Activated naive CD4-positive, alpha-beta T cell treated with anti-CD3 and anti-CD28 coated beads, Interleukin-2, amount 50 U/mL, for 72 hours (primary cell): ENCODE measurements around the gene PIMREG. TPM values are rescaled to one million over a fixed set of nuclear protein-coding genes. Genes with fewer than 3 reads are reported as not detected.
A peak's percentile ranks its signal among the peaks of the same experiment; 100 is the strongest.
"Not testable (repeated sequence)": the region's sequence is repeated elsewhere in the genome, so short reads cannot be mapped to it uniquely, and the experiment has no call there.

ENCODE experiments used
- ATAC-seq, 2 donors: fragments of 150-1000 bp; cut with Tn5 transposase; 2 replicates each; pipeline ENCODE4 v1.10.0; 2021; ENCODE audit warnings: mild to moderate bottlenecking in 2 of 2, moderate library complexity in 2 of 2
- DNase-seq, 2 donors: peaks; one replicate each; pipeline ENCODE4 v3.0.0; 2021 to 2022; ENCODE audit warnings: low spot score in 2 of 2
- H3K27ac Mint-ChIP-seq, 2 donors: one replicate each; pipeline ENCODE4 v1.8.0; 2022; ENCODE audit warnings: mild to moderate bottlenecking in 2 of 2, mixed read lengths in 2 of 2
- H3K36me3 Mint-ChIP-seq, 2 donors: one replicate each; pipeline ENCODE4 v1.8.0; 2022; ENCODE audit warnings: mixed read lengths in 2 of 2
- H3K9me3 Mint-ChIP-seq, 2 donors: one replicate each; pipeline ENCODE4 v1.8.0; 2022; ENCODE audit warnings: mixed read lengths in 2 of 2
- total RNA-seq, 2 donors: library from RNA; stranded (reverse); gene quantifications; one replicate each; pipeline ENCODE4 v1.2.3, GENCODE V29; 2022

Gene PIMREG
- total RNA-seq, 2 donors from 2014 or later: 13.0 to 13.1 TPM

GRCh38 chr17:6482105-6482455 is 37.8 kb downstream of the PIMREG start:
- H3K36me3 Mint-ChIP-seq: no peaks in the 10 kb centered on the region
- no peaks in the 10 kb centered on the region for H3K9me3 Mint-ChIP-seq
- no peak overlapping the region for H3K27ac Mint-ChIP-seq
- DNase-seq (no peak), ATAC-seq (no peak)

GRCh38 chr17:6482796-6483195 is 38.5 kb downstream of the PIMREG start:
- H3K36me3 Mint-ChIP-seq, H3K9me3 Mint-ChIP-seq, ATAC-seq, DNase-seq, H3K27ac Mint-ChIP-seq: not testable (repeated sequence)

- Mint-ChIP-seq H3K9me3 (no peaks in the 10 kb centered on the region), H3K27ac (no peak overlapping the region), H3K36me3 (no peaks in the 10 kb centered on the region)
- ATAC-seq: no peak
- DNase-seq: no peak
Observed at GRCh38 chr17:6483507-6483906, 39.3 kb downstream of the PIMREG start.

GRCh38 chr17:6485646-6486412 is 41.6 kb downstream of the PIMREG start:
- DNase-seq (no peak), ATAC-seq (no peak)
- H3K9me3 Mint-ChIP-seq: no peaks in the 10 kb centered on the region
- peak overlapping the region in 1 of 2 donors; percentile 65 for H3K27ac Mint-ChIP-seq
- no peaks in the 10 kb centered on the region for H3K36me3 Mint-ChIP-seq

GRCh38 chr17:6487251-6488007 is 43.2 kb downstream of the PIMREG start:
- no peak overlapping the region for H3K27ac Mint-ChIP-seq
- H3K9me3 Mint-ChIP-seq: no peaks in the 10 kb centered on the region
- no peak for DNase-seq
- no peak for ATAC-seq
- no peaks in the 10 kb centered on the region for H3K36me3 Mint-ChIP-seq

GRCh38 chr17:6488008-6488539 is 43.8 kb downstream of the PIMREG start:
- DNase-seq (no peak), ATAC-seq (no peak)
- Mint-ChIP-seq H3K27ac (no peak overlapping the region), H3K36me3 (no peaks in the 10 kb centered on the region), H3K9me3 (no peaks in the 10 kb centered on the region)

- H3K36me3 Mint-ChIP-seq: no peaks in the 10 kb centered on the region
- DNase-seq: no peak
Observed at GRCh38 chr17:6489016-6489550, 44.8 kb downstream of the PIMREG start.

GRCh38 chr17:6491071-6491700 is 46.9 kb downstream of the PIMREG start:
- Mint-ChIP-seq H3K27ac (no peak overlapping the region), H3K36me3 (no peaks in the 10 kb centered on the region), H3K9me3 (no peaks in the 10 kb centered on the region)
- DNase-seq (no peak), ATAC-seq (no peak)

More at GRCh38 chr17:6489016-6489550, 44.8 kb downstream of the PIMREG start:
- Mint-ChIP-seq H3K9me3 (no peaks in the 10 kb centered on the region), H3K27ac (no peak overlapping the region)
- ATAC-seq: no peak

- peak overlapping the region in 1 of 2 donors; percentile 72 for H3K27ac Mint-ChIP-seq
- DNase-seq (peak in 1 of 2 donors; percentile 28), ATAC-seq (no peak)
- no peaks in the 10 kb centered on the region for H3K36me3 Mint-ChIP-seq
- H3K9me3 Mint-ChIP-seq: no peaks in the 10 kb centered on the region
Observed at GRCh38 chr17:6492892-6493674, 48.8 kb downstream of the PIMREG start.

- ATAC-seq (no peak), DNase-seq (peak in 1 of 2 donors; percentile 37)
- Mint-ChIP-seq H3K36me3 (no peaks in the 10 kb centered on the region), H3K9me3 (no peaks in the 10 kb centered on the region), H3K27ac (no peak overlapping the region)
Observed at GRCh38 chr17:6494239-6494941, 50.1 kb downstream of the PIMREG start.

GRCh38 chr17:6495450-6496115 is 51.3 kb downstream of the PIMREG start:
- Mint-ChIP-seq H3K27ac (no peak overlapping the region), H3K36me3 (no peaks in the 10 kb centered on the region), H3K9me3 (no peaks in the 10 kb centered on the region)
- DNase-seq (no peak), ATAC-seq (peak in 1 of 2 donors; percentile 24)

GRCh38 chr17:6496116-6496481 is 51.8 kb downstream of the PIMREG start:
- Mint-ChIP-seq H3K36me3 (no peaks in the 10 kb centered on the region), H3K27ac (peak overlapping the region in 1 of 2 donors; percentile 16), H3K9me3 (no peaks in the 10 kb centered on the region)
- DNase-seq: no peak
- ATAC-seq: peak; percentile 63 to 76

- Mint-ChIP-seq H3K27ac (peak overlapping the region; percentile 16 to 46), H3K9me3 (no peaks in the 10 kb centered on the region), H3K36me3 (no peaks in the 10 kb centered on the region)
- ATAC-seq (no peak), DNase-seq (no peak)
Observed at GRCh38 chr17:6496640-6497441, 52.6 kb downstream of the PIMREG start.

- Mint-ChIP-seq H3K27ac (no peak overlapping the region), H3K36me3 (no peaks in the 10 kb centered on the region), H3K9me3 (no peaks in the 10 kb centered on the region)
- DNase-seq (no peak), ATAC-seq (no peak)
Observed at GRCh38 chr17:6497496-6498221, 53.4 kb downstream of the PIMREG start.
